ENCODE measurements around the gene RNF146.

Gene RNF146

DNA sequence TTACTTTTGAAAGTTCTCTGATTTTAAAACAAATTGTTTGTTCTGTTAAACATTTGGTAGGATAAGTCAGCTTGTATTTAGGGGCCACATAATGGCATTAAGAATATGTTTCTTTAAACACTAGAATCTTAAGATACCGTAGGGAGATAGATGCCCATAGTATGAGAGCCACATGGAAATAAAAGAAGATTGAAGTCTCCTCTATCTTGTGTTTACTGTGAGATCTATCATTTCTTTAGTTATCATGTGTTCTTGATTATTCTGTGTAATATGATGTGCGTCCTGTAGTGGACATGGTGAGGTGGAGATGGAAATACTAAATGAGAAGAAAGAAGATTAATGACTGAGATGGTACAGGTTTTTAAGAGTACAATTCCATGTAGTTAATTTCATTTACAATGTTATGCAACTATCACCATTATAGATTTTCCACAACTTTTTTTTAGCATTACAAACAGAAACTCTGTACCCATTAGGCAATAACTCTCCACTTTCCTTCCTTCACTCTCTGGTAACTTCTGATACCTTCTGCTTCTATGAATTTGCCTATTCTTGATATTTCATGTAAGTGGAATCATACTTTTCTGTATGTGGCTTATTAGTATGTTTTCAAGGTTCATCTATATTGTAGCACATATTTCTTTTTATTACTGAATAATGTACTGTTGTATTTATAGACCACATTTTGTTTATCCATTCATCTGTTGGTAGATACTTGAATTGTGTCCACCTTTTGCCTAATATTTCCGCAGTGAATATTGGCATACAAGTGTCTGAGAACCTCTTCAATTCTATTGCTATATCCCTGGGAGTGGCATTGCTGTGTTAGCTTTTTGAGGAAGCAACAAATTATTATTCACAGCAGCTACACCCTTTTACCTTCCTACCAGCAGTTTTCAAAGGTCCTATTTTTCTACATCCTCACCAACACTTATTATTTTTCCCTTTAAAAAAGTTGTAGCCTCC, 11.5 kb downstream of the RNF146 start:
- no peak for DNase-seq
- intact Hi-C loops (cut with DNase I) = no loop called here

DNA sequence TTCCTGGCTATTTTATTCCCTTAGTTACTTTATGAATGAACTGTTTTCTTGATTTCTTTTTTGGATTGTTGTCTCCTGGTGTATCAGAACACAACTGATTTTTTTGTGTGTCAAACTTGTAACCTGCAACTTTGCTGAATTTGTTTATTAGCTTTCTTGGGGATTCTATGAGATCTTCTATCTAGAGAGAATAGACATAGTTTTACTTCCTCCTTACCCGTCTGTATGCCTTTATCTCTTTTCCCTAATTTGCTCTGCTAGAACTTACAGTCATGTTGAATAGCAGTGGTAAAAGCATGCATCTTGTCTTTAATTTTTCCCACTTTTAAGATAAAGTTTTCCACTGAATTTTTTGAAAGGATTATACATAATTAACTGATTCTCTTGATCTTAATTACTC, 13.2 kb downstream of the RNF146 start:
- intact Hi-C loops (cut with DNase I) = no loop called here
- no peak for DNase-seq

DNA sequence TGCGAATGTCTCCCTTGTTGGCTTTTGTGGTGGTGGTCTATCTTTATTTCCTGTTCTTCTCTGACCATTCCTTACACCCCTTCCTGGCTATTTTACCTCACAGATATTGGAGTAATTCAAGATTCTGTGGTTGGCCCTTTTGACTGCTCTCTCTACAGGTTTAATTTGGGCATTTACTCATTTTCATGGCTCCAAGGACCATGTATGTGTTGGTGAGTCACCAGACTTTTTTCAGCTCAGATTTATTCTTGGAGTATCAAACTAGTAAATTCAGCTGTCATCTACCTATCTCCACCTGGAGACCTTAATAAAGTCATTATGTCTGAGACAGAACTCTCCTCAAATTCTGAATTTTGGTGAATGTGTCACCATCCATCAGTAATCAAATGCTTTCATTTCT, 15.5 kb downstream of the RNF146 start:
- no peak for DNase-seq
- intact Hi-C loops (cut with DNase I) = no loop called here

DNA sequence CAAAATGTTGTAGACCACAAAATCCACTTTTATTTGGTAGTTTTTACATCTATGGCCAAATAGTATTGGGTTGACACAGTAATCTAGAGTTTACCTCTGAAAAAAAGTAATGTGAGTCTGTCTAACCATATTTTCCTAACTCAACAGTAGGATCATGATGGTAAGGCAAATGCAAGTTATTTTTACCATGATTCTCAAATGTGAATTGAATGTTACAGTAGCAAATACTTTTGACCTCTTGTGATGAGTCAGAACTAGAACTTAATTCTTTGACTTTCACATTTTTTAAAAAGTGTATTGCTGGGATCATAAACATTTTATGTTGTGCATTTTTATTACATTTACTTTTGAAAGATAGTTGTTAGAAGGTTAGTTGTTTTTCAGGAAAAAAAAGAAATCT, 22.0 kb downstream of the RNF146 start:
- DNase-seq = no peak
- intact Hi-C loops (cut with DNase I) = no loop called here

DNA sequence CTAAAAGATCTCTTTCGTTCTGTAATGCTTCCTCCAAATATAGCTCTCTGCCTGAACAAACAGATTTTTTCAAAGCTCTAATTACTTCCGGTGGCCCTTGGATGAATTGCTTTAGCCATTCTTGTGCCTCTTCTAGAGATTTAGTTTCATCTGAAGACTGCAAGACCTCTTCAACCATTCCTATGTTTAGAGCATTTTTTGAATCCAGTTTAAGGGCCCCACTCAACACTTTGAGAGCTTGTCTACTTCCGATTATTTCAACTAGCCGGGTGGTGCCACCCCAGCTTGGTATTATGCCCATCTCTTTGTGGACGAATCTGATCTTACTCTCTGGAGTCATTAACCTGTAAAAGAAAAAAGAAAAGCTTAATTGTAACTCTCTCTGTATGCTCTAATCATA, 23.3 kb downstream of the RNF146 start:
- intact Hi-C loops (cut with DNase I) = no loop called here
- no peak for DNase-seq

DNA sequence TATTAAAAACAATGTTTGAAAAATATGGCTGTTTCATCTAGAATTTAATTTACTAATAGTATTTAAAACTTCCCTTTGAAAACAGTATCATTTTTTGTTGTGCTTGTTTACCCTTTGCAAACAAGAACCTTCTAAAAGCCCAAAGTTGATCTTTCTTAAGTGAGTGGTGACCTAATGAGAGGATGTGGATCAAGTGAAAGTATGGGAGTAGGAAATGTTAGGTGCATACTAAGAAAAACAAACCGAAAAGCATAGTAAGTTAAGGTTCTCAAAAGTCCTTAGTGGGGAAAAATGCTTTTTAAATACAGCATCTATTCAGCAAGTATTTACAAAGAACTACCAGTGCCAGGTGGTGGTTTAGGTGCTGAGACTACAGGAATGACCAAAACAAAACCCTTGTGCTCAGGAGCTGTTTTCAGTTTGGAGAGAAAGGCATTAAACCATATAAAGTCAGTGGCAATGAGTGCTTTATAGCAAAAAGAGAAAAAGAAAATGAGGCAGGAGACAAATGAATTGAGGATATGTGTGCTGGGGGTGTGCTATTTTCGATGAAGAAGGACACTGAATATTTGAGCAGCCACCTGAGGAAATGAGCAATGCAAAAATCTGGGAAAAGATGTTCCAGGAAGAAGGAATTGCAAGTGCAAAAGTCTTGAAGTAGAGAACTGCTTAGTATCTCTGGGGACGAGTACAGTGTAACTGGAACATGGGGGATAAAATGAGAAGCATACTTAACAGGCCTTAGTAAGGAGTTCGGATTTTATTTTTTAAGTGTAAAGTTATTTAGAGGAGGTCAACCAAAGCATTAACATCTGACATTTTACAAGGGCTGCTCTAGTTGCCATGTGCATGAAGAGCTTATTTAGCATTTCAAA, 24.0 kb downstream of the RNF146 start:
- DNase-seq = no peak
- intact Hi-C loops (cut with DNase I) = no loop called here

DNA sequence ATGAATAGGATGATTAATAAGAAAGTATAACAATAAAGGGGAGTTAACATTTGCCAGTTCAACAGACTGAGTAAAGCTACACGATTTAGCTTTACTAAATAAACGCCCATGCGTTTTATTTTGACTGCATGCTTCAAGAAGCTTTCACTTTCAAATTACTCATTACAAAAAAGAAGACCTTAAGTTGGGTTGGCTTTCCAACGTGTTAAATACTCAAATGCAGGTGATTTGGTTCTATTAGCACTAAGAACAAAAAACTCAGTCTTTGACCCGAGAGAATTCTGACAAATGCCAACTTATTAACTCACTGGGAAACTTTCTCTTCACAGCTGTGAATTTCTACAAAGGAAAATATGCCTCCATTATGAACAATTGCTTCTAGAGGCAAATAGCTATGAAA, 24.8 kb downstream of the RNF146 start:
- no peak for DNase-seq
- intact Hi-C loops (cut with DNase I) = no loop called here

DNA sequence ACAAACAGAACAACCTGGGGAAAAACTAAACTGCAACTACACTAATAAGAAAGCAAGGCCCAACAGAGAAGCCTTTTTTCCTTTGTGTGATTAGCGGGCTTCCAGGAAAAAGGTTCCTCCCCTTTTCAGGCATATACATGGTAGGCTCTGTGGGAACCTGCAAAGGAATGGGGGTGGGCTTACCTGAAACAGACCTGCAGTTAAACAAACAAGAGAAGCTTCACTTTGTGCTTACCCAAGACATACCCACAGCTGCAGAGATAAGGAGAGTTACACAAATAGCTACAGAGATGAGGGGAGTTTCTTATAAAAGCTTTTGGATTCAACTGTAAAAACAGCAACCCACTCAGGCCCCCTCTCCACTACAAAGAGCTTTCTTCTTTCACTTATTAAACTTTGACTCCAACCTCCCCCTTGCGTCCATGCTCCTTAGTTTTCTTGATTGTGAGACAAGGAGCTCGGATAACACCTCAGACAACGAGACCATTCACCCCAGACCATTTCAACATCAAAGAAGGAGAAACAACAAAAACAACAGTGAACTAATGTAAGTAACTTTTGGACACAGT, 30.9 kb downstream of the RNF146 start:
- no peak for DNase-seq
- intact Hi-C loops (cut with DNase I) = no loop called here

DNA sequence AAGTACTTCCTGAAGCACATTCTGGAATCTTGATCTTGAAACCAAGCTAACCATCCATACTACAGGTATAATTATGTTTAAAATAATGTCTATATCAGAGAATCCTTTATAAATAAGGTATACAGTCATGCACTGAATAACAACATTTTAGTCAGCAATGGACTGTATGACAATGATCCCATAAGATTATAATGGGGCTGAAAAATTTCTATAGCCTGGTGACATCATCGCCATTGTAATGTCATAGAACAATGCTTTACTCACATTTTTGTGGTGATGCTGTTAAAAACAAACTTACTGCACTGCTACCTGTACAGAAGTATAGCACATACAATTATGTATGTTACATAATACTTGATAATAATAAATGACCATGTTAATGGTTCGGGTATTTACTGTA, 31.8 kb downstream of the RNF146 start:
- intact Hi-C loops (cut with DNase I) = no loop called here

DNA sequence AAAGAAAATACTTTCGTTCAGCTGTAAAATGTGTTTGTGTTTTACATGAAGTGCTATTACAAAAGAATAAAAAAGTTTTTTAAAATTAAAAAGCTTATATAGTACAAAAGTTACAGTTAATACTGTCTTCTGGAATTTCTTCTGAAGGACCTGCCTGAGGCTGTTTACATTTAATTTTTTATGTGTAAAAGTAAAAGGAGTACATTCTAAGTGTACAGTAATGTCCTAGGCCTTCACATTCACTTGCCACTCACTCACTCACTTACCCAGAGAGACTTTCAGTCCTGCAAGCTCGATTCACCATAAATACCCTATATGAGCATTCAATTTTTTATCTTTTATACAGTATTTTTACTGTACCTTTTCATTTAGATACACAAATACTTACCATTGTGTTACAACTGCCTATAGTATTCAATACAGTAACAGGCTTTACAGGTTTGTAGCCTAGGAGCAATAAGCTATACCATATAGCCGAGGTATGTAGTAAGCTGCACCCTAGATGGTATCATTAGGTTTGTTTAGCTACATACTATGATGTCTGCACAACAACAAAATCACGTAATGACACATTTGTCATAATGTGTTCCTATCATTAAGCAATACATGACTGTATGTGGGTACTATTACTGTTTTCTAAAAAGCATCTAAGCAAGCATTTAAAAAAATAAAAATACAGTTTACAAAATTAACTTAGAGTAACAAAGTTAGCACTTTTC, 33.0 kb downstream of the RNF146 start:
- no peak for DNase-seq
- intact Hi-C loops (cut with DNase I) = no loop called here

More for the DNA sequence above, 31.8 kb downstream of the RNF146 start:
- no peak for DNase-seq

DNA sequence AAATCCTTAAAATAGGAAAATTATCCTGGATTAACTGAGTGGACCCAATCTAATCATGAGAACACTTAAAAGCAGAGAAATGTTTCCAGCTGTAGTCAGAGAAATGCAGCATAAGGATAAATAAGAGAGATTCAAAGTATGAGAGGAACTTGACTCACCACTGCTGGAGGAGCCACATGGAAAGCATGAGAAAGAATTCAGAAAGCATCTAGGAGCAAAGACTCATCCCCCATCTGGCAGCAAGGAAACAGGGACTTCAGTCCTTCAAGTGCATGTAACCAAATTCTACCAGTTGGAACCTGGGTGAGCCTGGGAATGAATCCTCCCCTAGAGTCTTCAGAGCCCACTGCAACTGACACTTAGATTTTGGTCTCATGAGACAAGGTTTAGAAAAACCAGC, 33.7 kb downstream of the RNF146 start:
- intact Hi-C loops (cut with DNase I) = no loop called here
- no peak for DNase-seq

DNA sequence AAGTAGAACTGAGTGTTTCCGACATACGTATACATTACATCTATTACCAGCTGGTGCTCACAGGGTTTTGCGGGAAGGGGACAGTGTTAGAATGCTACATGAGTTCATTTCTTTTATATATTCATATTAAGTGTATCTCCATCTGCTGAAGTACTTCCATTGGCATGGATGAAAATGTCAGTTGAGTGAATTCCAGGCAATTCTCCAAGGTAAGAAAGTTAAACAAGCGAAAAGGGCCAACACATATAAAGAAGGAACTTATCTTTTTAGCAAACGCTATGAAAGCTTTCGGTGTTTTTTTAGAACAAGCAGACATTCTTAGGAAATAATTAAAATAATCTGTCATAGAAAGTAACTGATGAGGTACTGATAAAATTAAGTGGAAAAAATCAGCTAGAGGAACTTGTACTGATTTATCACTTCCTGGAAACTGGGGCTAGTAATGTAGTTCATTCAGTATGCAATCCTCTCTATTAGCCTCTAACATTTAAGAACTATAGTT, 34.6 kb downstream of the RNF146 start:
- intact Hi-C loops (cut with DNase I) = no loop called here
- DNase-seq = no peak

DNA sequence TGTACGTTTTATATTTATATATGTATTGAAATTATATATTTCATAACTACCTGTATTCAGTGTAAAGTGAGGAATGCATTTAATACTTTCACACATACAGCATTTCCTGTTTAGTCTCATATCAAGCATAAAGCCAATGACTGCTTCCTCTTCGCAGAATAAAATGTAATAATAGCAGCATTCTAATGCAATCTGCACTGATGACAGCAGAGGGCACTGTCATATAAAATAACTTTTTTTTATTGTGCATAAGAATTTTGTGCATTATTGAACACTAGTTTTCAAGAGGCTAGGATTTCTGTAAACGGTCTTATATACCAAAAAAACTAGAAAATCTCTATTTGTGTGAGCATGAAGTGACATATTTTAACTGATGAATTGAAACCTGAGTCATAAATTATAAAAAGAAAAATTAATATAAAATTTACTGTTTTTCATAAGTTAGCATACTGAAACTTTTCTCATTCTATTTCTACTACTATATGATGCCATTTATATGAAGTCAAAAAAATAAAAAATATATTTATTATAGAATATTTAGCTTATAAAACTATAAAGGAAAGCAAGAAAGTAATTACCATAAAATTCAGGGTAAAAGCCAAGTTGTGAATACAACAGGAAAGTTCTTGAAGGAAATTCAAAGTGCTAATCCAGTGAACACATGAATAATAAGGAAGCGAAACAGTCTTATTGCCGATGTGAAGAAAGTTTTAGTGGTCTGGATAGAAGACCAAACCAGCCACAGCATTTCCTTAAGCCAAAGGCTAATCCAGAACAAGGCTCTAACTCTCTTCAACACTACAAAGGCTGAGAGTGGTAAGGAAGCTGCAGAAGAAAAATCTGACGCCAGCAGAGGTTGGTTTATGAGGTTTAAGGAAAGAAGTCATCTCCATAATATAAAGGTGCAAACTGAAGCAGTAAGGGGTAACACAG, 36.3 kb downstream of the RNF146 start:
- intact Hi-C loops (cut with DNase I) = loop anchor here (1.0 kb wide), 1 partner anchor 236 kb away; no protein-coding TSS in a partner anchor
- peak in 2 of 10 donors; percentile 15 to 17 for DNase-seq

DNA sequence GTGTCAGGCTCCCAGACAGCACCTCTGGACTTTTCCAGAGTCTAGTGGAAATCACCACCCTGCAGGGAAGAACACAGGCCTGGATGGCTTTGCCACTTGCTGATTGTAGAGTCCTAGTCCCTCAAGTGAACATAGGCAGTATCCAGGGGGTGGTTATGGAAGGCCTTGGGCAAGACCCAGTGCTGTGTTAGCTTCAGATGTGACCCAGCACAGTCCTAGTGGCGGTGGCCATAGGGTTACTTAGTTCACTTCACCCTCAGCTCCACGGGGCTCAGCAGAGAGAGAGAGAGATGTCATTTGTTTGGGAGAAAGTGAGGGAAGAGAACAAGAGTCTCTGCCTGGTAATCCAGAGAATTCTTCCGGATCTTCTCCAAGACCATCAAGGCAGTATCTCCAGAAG, 37.3 kb downstream of the RNF146 start:
- intact Hi-C loops (cut with DNase I) = no loop called here
- DNase-seq = peak in 1 of 10 donors; percentile 52

DNA sequence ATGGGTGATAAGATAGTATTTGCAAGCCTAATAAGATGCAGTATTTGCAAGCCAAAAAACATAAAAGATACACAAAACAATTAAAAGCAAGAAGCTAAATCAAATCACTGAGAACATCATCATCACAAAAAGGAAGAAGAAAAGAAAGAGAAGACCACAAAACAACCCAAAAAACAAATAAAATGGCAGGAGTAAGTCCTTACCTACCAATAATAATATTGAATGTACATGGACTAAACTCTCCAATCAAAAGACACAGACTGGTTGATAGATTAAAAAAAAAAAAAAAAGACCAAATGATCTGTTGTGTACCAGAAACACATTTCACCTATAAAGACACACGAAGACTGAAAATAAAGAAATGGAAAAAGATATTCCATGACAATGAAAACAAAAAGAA, 39.1 kb downstream of the RNF146 start:
- no peak for DNase-seq
- intact Hi-C loops (cut with DNase I) = no loop called here

DNA sequence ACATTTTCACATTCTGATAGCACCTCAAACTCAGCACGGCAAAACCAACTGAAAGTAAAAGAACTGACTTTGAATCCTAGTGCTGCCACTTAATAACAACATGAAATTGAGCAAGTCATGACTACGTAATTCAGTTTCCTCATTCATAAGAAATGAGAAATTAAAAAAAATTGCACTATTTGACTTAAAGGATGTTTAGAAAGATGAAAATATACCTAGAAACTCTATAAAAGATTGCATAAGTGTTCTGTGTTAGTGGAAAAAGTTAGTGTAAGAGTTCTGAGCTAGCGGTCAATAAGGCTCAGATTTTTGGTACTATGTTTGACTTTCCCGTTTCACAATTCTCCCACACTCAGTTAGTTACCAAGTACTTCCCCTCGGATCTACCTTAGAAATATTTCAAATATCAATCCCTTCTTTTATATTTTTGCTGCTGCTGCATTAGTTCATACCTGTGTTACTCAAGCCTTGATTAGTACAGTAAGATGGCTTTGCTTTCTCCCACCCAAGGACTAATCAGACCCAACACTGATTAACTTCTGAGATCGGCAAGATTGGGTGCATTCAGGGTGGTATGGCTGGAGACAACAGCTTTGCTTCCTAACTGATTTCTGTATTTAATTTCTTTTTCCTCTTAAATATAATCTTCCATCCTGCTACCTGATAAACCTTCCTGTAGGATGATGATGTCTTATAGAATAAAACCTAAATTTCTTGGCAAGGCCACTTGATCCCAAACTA, 50.9 kb downstream of the RNF146 start:
- no peak for DNase-seq
- intact Hi-C loops (cut with DNase I) = no loop called here

DNA sequence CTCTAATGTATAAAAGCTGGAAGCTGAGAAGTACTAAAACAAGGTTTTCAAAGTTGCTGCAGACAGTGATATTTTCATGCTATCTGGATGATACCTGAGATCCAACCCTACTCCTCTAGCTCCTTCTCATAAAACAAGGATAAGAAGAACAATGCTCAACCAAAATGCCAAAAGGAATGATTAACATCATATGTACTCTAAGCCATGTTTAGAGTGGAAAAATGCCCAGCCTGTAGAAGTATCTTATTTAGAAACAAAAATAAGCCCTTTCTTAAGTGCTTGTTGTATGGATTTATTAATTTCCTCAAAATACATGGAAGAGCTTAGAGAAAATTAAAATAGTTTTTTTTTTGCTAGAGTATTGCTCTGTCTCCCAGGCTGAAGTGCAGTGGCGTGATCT, 53.0 kb downstream of the RNF146 start:
- intact Hi-C loops (cut with DNase I) = no loop called here
- DNase-seq = no peak

DNA sequence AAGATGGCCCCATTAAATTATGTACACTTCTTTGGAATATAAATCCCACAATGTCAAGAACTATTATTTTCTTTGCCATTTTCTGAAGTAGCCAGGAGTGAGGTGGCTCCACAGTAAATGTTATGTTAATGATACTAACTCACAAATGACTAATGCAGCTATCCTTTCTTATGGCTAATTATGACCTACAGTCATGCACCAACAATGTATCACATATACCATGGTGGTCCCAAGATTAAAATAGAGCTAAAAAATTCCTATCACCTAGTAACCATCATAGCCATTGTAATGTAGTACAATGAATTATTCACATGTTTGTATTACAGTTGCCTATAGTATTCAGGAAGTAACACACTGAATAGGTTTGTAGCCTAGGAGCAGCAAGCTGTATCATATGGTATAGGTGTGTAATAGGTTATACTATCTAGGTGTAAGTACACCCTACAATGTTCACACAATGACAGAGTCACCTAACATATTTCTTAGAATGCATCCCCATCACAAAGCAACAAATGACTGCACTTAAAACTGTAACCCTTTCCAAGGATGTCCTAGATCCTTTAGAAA, 61.5 kb downstream of the RNF146 start:
- intact Hi-C loops (cut with DNase I) = no loop called here
- DNase-seq = no peak
